NCI-H2107 treated with DMSO at 0.1 percent for 48 hours (cell line): ENCODE measurements around the gene KRTAP4-11.
"Not testable (repeated sequence)": the region's sequence is repeated elsewhere in the genome, so short reads cannot be mapped to it uniquely, and the experiment has no call there.

ENCODE experiments used
- DNase-seq: peaks from one replicate; lab custom pipeline; 2025; ENCODE audit not compliant: unreplicated experiment; lab: John Stamatoyannopoulos, UW

The KRTAP4-11 gene

DNA sequence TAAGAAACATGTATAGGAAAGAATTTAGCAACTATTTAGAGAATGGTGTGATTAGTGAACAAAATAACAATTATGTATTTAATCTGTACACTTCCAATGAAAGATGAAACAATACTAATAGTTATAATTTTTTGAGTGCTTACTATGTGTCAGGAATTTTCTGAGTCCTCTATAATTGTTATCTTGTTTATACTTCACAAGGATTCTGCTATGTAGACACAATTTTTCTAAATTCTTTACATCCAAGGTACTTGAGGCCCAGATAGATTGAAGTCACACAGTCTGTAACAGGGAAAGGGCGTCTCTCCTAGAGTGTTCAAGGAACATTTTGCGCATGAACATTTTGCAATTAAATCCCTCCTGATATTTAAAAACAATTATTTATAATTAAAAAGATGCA lies 6.9 kb upstream of the KRTAP4-11 start:
- DNase-seq: no peak

DNA sequence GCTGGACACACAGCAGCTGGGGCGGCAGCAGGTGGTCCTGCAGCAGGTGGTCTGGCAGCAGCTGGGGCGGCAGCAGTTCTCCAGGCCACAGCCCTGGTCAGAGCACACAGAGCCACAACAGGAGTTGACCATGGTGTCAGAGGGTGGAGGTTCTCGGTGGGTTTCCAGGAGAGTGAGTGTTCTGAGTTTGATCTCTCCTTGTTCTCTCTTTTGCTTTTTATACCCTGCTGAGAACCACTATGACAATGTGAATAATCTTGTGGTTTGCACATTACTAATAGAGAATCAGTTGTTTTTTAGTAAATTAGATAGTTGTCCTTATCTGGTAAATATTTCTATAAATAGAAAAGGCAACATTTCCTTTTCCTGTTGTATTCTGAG lies 5.8 kb upstream of the KRTAP4-11 start, which contains the start of gene KRTAP4-12:
Gene KRTAP4-12, minus strand, starts transcription at position 192 of the 381 bp plus-strand sequence. Its CDS starts 60 bp downstream, at position 132.
- DNase-seq: not testable (repeated sequence)

DNA sequence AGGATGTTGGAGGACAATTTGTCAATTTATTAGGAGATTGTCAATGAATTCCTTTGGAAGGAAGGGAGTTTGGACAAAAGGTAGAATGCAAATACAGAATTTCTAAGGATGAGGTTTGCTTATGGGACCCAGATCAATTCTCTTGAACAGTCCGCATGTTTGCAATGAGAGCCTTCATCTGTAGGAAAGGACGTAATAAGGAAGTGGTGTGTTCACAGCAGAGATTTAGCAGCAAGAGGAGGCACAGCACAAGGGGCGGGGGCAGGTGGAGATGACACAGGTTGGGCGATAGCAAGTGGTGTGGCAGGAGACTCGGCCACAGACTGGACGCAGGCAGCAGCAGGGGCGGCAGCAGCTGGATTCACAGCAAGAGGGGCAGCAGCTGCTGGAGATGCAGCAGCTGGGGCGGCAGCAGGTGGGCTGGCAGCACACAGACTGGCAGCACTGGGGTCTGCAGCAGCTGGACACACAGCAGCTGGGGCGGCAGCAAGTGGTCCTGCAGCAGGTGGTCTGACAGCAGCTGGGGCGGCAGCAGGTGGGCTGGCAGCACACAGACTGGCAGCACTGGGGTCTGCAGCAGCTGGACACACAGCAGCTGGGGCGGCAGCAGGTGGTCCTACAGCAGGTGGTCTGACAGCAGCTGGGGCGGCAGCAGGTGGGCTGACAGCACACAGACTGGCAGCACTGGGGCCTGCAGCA lies 5.3 kb upstream of the KRTAP4-11 start:
- not testable (repeated sequence) for DNase-seq

DNA sequence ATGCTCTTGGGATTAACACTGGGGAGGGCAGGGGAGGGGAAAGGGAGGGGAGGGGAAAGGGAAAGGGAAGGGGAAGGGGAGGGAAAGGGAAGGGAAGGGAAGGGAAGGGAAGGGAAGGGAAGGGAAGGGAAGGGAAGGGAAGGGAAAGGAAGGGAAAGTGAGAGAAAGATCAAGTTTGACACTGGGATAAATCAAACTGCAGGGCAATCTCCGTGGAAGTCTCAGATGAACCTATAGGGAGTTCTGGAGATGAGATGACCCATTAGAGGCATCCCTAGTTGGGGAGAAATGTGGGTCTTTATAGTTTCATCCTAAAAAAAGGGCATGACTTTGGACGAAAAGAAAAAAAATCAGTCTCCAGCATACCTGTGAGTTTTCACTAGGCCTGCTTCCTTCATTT lies 3.6 kb upstream of the KRTAP4-11 start:
- no peak for DNase-seq

DNA sequence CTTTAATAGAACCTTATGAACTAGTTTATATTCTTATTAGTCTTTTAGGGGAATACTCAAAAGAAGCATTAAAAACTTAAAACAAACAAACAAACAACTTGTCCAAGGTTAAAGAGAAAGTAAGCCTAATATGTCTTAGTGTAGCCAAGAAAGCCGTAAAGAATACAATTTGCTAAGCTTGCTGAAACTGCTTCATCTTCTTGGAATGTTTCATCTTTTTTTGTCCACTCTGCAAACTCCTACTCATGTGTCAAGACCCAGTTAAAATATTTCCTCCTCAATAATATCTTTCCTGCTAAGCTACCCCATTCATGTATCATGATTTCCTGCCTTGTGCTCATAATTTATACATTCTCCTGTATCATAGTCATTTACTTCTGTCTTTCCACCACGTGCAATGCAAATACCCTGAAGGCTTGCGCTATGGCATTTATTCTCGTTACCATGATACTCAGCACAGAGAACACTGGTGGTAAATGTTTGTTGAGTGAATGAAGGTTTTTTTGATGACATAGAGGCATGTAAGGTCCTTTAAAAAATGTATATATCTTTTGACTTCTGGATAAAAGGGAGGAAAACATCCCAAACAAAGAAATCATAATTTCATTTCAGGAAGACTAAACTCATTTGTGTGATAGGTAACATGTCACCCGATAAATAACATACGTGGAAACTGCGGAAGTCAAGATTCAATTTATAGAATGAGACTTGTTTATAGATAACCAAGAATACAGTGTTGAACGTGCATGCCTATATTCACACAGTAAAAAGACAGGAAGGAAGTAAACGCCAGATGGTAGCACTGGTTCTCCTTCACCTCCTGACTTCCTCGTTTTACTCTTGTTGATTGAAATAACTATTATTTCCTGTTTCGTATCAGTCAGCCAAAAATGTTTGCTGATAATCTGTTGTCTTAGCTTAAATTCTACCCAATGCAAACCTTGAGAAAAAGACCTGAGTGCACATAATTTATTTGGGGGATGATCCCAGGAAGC lies 1.8 kb upstream of the KRTAP4-11 start:
- not testable (repeated sequence) for DNase-seq

DNA sequence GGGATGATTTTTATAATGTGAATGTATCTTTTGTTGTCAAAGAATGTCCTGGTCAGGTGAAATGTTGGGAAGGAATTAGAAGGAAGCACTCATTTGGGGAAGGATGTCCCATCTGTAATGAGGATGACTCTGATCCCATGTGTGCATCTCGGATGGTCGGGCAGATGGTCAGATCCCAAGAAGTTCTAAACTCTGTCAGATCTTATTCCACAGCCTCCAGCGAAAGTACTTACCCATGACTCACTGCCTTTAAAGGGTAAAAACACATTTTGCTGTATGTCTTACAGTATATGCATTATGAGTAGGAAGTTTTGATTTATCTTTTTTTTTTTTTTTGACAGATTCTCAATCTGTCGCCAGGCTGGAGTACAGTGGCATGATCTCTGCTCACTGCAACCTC lies 548 bp upstream of the KRTAP4-11 start:
- DNase-seq: no peak

DNA sequence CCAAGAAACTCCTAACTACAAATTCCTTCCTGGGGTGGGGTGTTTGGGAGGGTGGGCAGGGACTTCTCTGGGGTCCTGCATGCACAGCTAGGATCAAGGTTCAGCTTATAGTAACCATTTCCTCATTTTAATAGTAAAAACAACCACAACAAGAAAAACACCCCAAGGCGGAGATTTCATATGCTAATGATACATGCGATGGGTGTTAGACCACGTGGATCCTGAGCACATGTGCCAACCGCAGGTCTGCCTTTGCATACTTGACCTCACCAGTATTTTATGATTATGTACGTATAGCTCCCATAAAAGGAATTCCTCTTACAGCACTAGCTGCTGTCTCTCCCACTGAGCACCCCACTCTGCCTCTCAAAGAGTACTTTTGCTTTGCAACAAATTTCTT lies 1.9 kb downstream of the KRTAP4-11 start:
- no peak for DNase-seq

DNA sequence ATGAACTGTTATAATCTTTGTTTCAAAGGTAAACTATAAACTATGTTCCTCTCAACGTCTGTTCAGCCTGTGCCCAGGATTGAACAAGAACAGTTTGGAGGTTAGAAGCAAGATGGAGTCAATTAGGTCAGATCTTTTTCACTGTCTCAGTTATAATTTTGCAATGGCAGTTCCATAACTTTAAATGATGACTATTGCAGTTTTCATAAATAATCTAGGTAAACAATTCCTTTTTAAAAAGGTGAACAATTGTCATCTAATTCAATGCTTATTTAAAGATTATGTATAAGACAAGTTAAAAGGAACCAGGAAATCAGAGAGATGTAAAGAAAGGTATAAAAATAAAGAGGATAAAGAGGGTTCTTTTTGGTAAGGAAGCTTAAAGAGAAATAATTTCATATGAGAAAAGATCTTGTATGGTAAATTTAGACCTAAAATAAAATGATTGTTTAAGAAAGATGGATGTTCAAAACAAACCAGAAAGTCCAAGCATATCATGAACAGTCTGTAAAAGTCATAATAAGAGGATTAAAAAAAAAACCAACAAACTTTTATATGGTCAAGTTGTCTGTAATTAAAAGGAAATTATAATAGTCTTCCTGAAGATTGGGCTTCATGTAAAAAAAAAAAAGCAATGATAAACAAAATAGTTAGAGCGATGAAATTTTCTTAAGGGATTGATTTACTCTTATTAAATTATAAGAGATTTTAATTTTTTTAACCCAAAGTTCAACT lies 6.9 kb downstream of the KRTAP4-11 start:
- DNase-seq: no peak

DNA sequence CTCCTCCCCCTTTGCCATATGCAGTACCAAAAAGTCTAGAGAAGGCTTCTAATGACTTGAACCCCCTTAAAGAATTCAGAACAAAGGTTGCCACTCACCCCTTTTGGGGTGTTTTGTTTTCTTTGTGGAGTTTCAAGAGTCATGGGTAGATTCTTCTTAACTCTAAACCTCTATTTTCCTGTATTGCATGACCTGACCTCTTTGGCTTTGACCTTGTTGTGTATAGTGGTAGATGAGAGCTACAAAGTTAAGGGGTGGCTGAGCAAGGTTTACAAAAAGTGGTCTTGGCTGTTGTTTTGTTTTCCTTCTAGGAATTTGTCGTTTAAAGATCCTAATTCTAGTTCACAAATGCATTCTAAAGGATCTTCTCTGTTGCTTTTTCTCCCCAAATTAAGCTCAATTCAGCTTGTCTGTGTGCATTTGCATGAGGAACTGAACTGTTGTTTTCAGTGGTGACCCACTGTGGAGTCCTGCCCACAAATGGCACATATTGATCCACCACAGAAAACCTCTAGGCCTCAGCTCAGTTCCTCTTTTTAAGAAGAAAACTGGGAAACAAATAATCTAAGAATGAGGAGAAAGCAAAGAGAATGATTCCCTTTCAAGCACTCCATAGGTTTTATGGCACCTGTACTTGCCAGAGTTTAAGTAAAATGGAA lies 9.3 kb downstream of the KRTAP4-11 start:
- DNase-seq: not testable (repeated sequence)

DNA sequence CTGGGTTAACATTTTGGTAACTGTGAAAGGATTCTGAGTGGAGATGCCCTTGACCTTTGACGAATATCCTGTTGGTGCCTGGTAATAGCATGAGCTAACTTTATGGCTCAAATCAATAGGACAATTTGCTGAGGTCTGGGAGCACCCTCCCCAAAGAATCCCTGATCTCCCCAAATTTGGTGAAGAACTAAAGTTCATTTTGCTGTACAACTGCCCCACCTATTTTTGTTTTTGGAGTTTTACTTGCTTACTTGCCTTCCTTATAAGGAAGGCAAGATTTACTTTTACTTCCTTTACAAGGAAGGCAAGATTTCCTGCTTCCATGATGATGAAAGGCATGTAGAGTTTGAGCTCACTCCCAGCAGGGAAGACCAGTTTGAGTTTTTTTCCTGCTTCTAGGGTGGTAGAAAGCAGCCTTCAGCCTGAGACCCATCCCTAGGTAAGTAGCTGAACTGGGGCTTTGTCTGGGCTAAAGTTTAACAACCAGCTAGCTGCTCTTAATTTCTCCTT lies 10.2 kb downstream of the KRTAP4-11 start:
- no peak for DNase-seq

DNA sequence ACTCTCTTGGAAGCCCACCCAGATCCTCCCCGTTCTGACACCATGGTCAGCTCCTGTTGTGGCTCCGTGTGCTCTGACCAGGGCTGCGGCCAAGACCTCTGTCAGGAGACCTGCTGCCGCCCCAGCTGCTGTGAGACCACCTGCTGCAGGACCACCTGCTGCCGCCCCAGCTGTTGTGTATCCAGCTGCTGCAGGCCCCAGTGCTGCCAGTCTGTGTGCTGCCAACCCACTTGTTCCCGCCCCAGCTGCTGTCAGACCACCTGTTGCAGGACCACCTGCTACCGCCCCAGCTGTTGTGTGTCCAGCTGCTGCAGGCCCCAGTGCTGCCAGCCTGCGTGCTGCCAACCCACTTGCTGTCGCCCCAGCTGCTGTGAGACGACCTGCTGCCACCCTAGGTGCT lies 12.8 kb downstream of the KRTAP4-11 start, which contains the start of gene KRTAP4-9:
Gene KRTAP4-9, plus strand, starts transcription at position 43 of the 400 bp plus-strand sequence. Its CDS starts 0 bp downstream, at position 43.
- DNase-seq: not testable (repeated sequence)

GRCh38 chr17:41104386-41105038 lies 13.7 kb downstream of the KRTAP4-11 start:
- DNase-seq: not testable (repeated sequence)

DNA sequence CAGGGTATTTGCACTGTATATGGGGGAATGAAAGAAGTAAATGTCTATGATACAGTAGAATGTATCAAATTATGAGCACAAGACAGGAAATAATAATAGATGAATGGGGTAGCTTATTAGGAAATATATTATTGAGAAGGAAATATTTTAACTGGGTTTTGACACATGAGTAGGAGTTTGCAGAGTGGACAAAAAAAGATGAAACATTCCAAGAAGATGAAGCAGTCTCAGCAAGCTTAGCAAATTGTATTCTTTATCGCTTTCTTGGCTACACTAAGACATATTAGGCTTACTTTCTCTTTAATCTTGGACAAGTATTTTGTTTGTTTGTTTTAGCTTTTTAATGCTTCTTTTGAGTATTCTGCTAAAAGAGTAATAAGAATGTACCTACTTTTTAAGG lies 14.3 kb downstream of the KRTAP4-11 start:
- no peak for DNase-seq

- DNase-seq: no peak
Observed at GRCh38 chr17:41101586-41102259, 16.4 kb downstream of the KRTAP4-11 start, which contains the start of gene KRTAP4-16. Gene KRTAP4-16, minus strand, starts transcription at chr17:41102209. Its CDS starts 0 bp downstream, at chr17:41102209.

GRCh38 chr17:41099682-41100480 lies 18.3 kb downstream of the KRTAP4-11 start:
- DNase-seq: not testable (repeated sequence)

GRCh38 chr17:41098481-41098880 lies 19.7 kb downstream of the KRTAP4-11 start:
- DNase-seq: no peak

DNA sequence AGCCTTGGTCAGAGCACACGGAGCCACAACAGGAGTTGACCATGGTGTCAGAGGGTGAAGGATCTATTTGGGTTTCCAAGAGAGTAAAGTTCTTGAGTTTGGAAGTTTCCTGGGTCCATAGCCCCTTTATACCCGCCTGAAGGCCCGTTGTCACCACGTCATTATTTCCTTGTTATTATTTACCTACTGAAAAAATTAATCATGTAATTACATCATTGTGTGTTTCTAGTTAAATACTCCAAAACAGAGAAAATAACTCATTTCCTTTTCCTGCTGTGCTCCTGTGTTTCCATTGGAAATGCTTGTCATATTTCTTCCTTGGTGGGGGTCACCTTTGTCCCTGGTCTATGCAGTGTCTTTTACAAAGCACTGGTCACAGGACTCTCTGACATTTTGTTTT lies 20.1 kb downstream of the KRTAP4-11 start, which contains the start of gene KRTAP4-8:
Gene KRTAP4-8, minus strand, starts transcription at position 101 of the 400 bp plus-strand sequence. Its CDS starts 58 bp downstream, at position 43.
- no peak for DNase-seq

GRCh38 chr17:41096055-41096454 lies 22.1 kb downstream of the KRTAP4-11 start:
- DNase-seq: no peak
